GM12865 (cell line): ENCODE data around the gene ADCY5.

Source experiments
- DNase-seq: peaks from one replicate; pipeline ENCODE4 v3.0.0; 2010; ENCODE audit warnings: low read depth
- H3K4me3 ChIP-seq: 2 replicates; pipeline ENCODE4 v1.5.1; 2011; ENCODE audit warnings: mild to moderate bottlenecking, low read depth, low read length, control low read depth
- CTCF ChIP-seq: IDR thresholded peaks from 2 replicates; pipeline ENCODE4 v1.5.1; 2011; ENCODE audit warnings: low read length, control low read depth, low read depth, inconsistent platforms; ENCODE audit not compliant: insufficient read depth; ENCODE audit errors: missing control alignments

ADCY5 gene

GRCh38 chr3:123352134-123352554 is 96.7 kb downstream of the ADCY5 start:
- H3K4me3 ChIP-seq, result no peak overlapping the region
- no peak for TF ChIP-seq CTCF
- no peak for DNase-seq

GRCh38 chr3:123351501-123351900 is 97.4 kb downstream of the ADCY5 start:
- DNase-seq, result no peak
- TF ChIP-seq CTCF, result no peak
- no peak overlapping the region for H3K4me3 ChIP-seq

- DNase-seq, result no peak
- TF ChIP-seq CTCF, result no peak
Observed at GRCh38 chr3:123350971-123351370, 97.9 kb downstream of the ADCY5 start.

GRCh38 chr3:123349566-123350435 is 99.1 kb downstream of the ADCY5 start:
- H3K4me3 ChIP-seq, result no peak overlapping the region
- no peak for TF ChIP-seq CTCF

More at GRCh38 chr3:123350971-123351370, 97.9 kb downstream of the ADCY5 start:
- H3K4me3 ChIP-seq, result no peak overlapping the region

GRCh38 chr3:123349201-123349535 is 99.7 kb downstream of the ADCY5 start:
- no peak for TF ChIP-seq CTCF

More at GRCh38 chr3:123349566-123350435, 99.1 kb downstream of the ADCY5 start:
- no peak for DNase-seq

GRCh38 chr3:123348471-123349200 is 100.3 kb downstream of the ADCY5 start:
- no peak for DNase-seq
- H3K4me3 ChIP-seq, result no peak overlapping the region
- TF ChIP-seq CTCF, result no peak

More at GRCh38 chr3:123349201-123349535, 99.7 kb downstream of the ADCY5 start:
- no peak for DNase-seq
- H3K4me3 ChIP-seq, result no peak overlapping the region
